ENCODE results near the gene WWTR1. TPM values are rescaled to one million over a fixed set of nuclear protein-coding genes. Genes with fewer than 3 reads are reported as not detected.

Gene WWTR1
- total and polyA plus RNA-seq, 2 of the 4 experiments (the other 2 are of a cell fraction) = 38.9 to 65.3 TPM

GRCh38 chr3:149548669-149549065, 109.2 kb downstream of the WWTR1 start:
- in situ Hi-C loops (cut with MboI; ENCODE audit: low sequenced_read_pairs) (no loop called here), intact Hi-C loops (cut with micrococcal nuclease) (no loop called here), dilution Hi-C loops (cut with HindIII; ENCODE audit: low sequenced_read_pairs, unreplicated experiment) (no loop called here)
- H2AK5ac ChIP-seq (ENCODE audit: low read depth, low read length) = peak overlapping the region; percentile 32; the same call in 1 of the 2 replicates
- no peaks in the 10 kb centered on the region for H3K27me3 ChIP-seq (ENCODE audit: control insufficient read depth, insufficient read depth, low read length)
- H3K4me2 ChIP-seq (ENCODE audit: low read depth, low read length) = peak overlapping the region; percentile 63
- ChIA-PET POLR2A (ENCODE audit: unreplicated experiment) (no interaction called here), CTCF (interaction anchor here (0.9 to 1.1 kb wide), 2 partner anchors 8 to 43 kb away, joined by 3 read pairs; no protein-coding TSS in a partner anchor)
- DNase-seq = no peak
- H2BK5ac ChIP-seq (ENCODE audit: low read depth, low read length, poor library complexity, severe bottlenecking) = peak overlapping the region; percentile 69
- H2AFZ ChIP-seq (replicated peaks; ENCODE audit: low read length, poor library complexity) = no peak overlapping the region
- peak overlapping the region; percentile 76 for H2BK20ac ChIP-seq (ENCODE audit: low read depth, low read length)
- H3K79me1 ChIP-seq (ENCODE audit: low read depth in 1 of 2, low read length in 2 of 2) = peaks cover 27 to 71% of the 10 kb centered on the region in 2 experiments
- peak overlapping the region; percentile 47 for H3K4ac ChIP-seq (ENCODE audit: low read depth, low read length)
- no peak overlapping the region for H2AK9ac ChIP-seq (replicated peaks; ENCODE audit: low read depth, low read length, poor library complexity)
- no CpG with 5 or more reads among the region's 4 CpGs for WGBS, 2 experiments (ENCODE audit: extremely low coverage in 2 of 2, insufficient read length in 1 of 2)
- peaks cover 19% of the 10 kb centered on the region for H3K4me1 ChIP-seq (ENCODE audit: control insufficient read depth, insufficient read depth, low read length)
- 0 out of 2 replicates have a peak overlapping the region, but pooled peaks have one; percentile 2 for H4K91ac ChIP-seq (ENCODE audit: insufficient read depth, low read depth, low read length)
- H2BK15ac ChIP-seq (ENCODE audit: low read depth, low read length) = peak overlapping the region; percentile 86; the same call in 2 of the 3 replicates
- peak overlapping the region; percentile 33; the same call in 1 of the 2 replicates for H4K5ac ChIP-seq (ENCODE audit: low read depth, low read length)
- no TSS peak for BruUV-seq (replicated peaks)
- H3K9ac ChIP-seq (ENCODE audit: low read depth, low read length) = peak overlapping the region; percentile 21
- ATAC-seq (ENCODE audit: low read depth) = no peak
- H3K4me3 ChIP-seq (ENCODE audit: insufficient read depth, low read depth, low read length) = no peak overlapping the region
- H3K14ac ChIP-seq (replicated peaks; ENCODE audit: low read depth, low read length) = peak overlapping the region; percentile 77
- H3K9me1 ChIP-seq (ENCODE audit: insufficient read depth, low read length) = peaks cover 27% of the 10 kb centered on the region
- H4K8ac ChIP-seq (ENCODE audit: low read depth in 2 of 2, low read length in 2 of 2) = peak overlapping the region; percentile 11 to 55; a peak in 2 of 4 replicates
- peak overlapping the region; percentile 63 for H2BK120ac ChIP-seq (ENCODE audit: low read depth, low read length)
- H3K9me3 ChIP-seq (ENCODE audit: control insufficient read depth, insufficient read depth, low read length) = no peaks in the 10 kb centered on the region
- peak overlapping the region; percentile 40 for H3K23ac ChIP-seq (ENCODE audit: low read depth, low read length)
- H3K27ac ChIP-seq (ENCODE audit: insufficient read depth, low read length) = peak overlapping the region; percentile 77
- peaks cover 16% of the 10 kb centered on the region for H4K20me1 ChIP-seq (ENCODE audit: insufficient read depth, low read length)
- TF ChIP-seq RAD21 (IDR thresholded peaks at IDR 0.05; ENCODE audit: low read length) (no peak), ELK1 (IDR thresholded peaks at IDR 0.05; ENCODE audit: borderline replicate concordance, low read depth, low read length) (no peak), MXI1 (IDR thresholded peaks at IDR 0.05; ENCODE audit: borderline replicate concordance, low read depth, low read length) (no peak), FOS (IDR thresholded peaks at IDR 0.05; ENCODE audit: low read depth, low read length) (no peak), CEBPB (IDR thresholded peaks at IDR 0.05; ENCODE audit: low read depth, low read length) (no peak), RCOR1 (IDR thresholded peaks at IDR 0.05; ENCODE audit: insufficient replicate concordance, low read length) (no peak)
- TF ChIP-seq, protein P1, sequence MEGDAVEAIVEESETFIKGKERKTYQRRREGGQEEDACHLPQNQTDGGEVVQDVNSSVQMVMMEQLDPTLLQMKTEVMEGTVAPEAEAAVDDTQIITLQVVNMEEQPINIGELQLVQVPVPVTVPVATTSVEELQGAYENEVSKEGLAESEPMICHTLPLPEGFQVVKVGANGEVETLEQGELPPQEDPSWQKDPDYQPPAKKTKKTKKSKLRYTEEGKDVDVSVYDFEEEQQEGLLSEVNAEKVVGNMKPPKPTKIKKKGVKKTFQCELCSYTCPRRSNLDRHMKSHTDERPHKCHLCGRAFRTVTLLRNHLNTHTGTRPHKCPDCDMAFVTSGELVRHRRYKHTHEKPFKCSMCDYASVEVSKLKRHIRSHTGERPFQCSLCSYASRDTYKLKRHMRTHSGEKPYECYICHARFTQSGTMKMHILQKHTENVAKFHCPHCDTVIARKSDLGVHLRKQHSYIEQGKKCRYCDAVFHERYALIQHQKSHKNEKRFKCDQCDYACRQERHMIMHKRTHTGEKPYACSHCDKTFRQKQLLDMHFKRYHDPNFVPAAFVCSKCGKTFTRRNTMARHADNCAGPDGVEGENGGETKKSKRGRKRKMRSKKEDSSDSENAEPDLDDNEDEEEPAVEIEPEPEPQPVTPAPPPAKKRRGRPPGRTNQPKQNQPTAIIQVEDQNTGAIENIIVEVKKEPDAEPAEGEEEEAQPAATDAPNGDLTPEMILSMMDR (conservative IDR thresholded peaks at IDR 0.05; ENCODE audit: low read depth, low read length) = no peak
- peak overlapping the region; percentile 7; the same call in 1 of the 2 replicates for H3K56ac ChIP-seq (ENCODE audit: extremely low read depth, insufficient read depth, low read length)
- H3K18ac ChIP-seq (ENCODE audit: low read depth, low read length) = peak overlapping the region; percentile 58; the same call in 1 of the 2 replicates
- H3K36me3 ChIP-seq (ENCODE audit: control insufficient read depth, insufficient read depth, low read length) = no peaks in the 10 kb centered on the region

Data from IMR-90 (cell line).